Parathyroid adenoma (tissue), 2 donors: ENCODE results near the gene MFSD11.
"Not testable (repeated sequence)": the region's sequence is repeated elsewhere in the genome, so short reads cannot be mapped to it uniquely, and the experiment has no call there.

ENCODE experiments used
- H2AFZ ChIP-seq: fragments of 300-600 bp; sonication (generic); one replicate; pipeline ENCODE4 v1.7.0; 2017; ENCODE audit warnings: antibody characterized with exemption, mild to moderate bottlenecking
- H3K27ac ChIP-seq: fragments of 300-600 bp; sonication (generic); one replicate; pipeline ENCODE4 v1.7.0; 2017
- H3K27me3 ChIP-seq: fragments of 300-600 bp; sonication (generic); one replicate; pipeline ENCODE4 v1.7.0; 2017; ENCODE audit warnings: low read length; ENCODE audit not compliant: control insufficient read depth, insufficient read depth
- H3K36me3 ChIP-seq: fragments of 300-600 bp; sonication (generic); one replicate; pipeline ENCODE4 v1.7.0; 2017; ENCODE audit warnings: low read length; ENCODE audit not compliant: control insufficient read depth, insufficient read depth
- H3K4me1 ChIP-seq: fragments of 300-600 bp; sonication (generic); one replicate; pipeline ENCODE4 v1.7.0; 2017; ENCODE audit warnings: control low read depth
- H3K4me2 ChIP-seq: fragments of 300-600 bp; sonication (generic); one replicate; pipeline ENCODE4 v1.7.0; 2017; ENCODE audit warnings: low read length
- H3K4me3 ChIP-seq: fragments of 300-600 bp; sonication (generic); one replicate; pipeline ENCODE4 v1.7.0; 2017; ENCODE audit warnings: low read depth, low read length
- H3K79me2 ChIP-seq: fragments of 300-600 bp; sonication (generic); one replicate; pipeline ENCODE4 v1.7.0; 2017; ENCODE audit warnings: control low read depth
- H3K9ac ChIP-seq: fragments of 300-600 bp; sonication (generic); one replicate; pipeline ENCODE4 v1.7.0; 2017; ENCODE audit warnings: mild to moderate bottlenecking
- H3K9me3 ChIP-seq: fragments of 300-600 bp; sonication (generic); one replicate; pipeline ENCODE4 v1.7.0; 2017; ENCODE audit warnings: low read length; ENCODE audit not compliant: control insufficient read depth
- TF ChIP-seq, protein P1 (sequence below): fragments of 300-600 bp; sonication (generic); IDR thresholded peaks from one replicate; pipeline ENCODE4 v1.7.0; 2017; ENCODE audit warnings: antibody characterized with exemption, mild to moderate bottlenecking
- donor health status: primary hyperparathyroidism.

The MFSD11 gene

DNA sequence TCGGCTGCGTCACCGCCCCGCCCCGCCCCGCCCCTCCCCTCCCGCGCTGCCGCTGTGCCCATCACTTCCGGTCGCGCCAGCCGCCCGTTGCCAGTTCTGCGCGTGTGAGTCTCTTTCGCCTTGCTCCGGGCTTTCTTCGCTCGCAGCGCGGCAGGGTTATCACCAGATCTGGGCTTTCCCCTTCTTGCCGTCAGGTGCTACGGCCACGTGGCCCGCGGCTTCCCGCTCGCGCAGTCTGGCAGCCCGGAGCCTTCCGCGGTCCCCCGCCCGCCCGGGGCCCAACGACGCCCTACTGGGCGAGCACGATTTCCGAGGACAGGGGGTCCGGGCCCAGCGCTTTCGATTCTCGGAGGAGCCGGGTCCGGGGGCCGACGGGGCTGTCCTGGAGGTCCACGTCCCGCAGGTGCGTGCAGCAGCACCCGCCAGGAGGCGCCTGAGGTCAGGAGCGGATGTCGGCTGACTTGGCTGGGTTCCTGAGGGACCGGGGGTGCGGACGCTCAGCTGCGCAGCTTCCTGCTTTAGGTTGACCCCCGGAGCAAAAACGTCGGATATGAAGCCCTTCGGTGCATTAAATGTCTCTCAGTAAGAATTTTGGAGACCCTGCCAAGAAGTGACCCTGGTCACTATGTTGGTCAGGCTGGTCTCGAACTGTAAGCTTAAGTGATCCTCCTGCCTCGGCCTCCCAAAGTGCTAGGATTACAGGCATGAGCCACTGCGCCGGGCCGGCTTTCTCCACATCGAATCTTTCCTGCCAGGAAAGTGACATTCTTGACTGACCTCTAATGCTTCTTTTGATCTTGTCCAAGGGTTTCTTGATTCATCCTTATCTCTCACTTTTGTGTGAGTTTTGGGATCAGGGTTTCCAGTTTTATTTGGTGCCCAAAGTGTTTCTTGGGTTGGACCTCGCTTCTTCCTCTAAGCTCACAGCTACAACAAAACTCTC, 10.9 kb upstream of the MFSD11 start, which contains the start of gene METTL23:
TSS of gene METTL23 (plus strand) at position 64 of the 943 bp plus-strand sequence. CDS start 2,872 bp downstream, outside the sequence.
- peaks cover 42% of the 10 kb centered on the region for H3K79me2 ChIP-seq
- no peaks in the 10 kb centered on the region for H3K36me3 ChIP-seq
- peak within 1 kb of the TSS; percentile 91 for H3K4me3 ChIP-seq
- H2AFZ ChIP-seq: peak within 1 kb of the TSS; percentile 80
- peak within 1 kb of the TSS; percentile 86 for H3K9ac ChIP-seq
- peak within 1 kb of the TSS; percentile 87 for H3K27ac ChIP-seq
- no peaks in the 10 kb centered on the region for H3K27me3 ChIP-seq
- TF ChIP-seq, protein P1, sequence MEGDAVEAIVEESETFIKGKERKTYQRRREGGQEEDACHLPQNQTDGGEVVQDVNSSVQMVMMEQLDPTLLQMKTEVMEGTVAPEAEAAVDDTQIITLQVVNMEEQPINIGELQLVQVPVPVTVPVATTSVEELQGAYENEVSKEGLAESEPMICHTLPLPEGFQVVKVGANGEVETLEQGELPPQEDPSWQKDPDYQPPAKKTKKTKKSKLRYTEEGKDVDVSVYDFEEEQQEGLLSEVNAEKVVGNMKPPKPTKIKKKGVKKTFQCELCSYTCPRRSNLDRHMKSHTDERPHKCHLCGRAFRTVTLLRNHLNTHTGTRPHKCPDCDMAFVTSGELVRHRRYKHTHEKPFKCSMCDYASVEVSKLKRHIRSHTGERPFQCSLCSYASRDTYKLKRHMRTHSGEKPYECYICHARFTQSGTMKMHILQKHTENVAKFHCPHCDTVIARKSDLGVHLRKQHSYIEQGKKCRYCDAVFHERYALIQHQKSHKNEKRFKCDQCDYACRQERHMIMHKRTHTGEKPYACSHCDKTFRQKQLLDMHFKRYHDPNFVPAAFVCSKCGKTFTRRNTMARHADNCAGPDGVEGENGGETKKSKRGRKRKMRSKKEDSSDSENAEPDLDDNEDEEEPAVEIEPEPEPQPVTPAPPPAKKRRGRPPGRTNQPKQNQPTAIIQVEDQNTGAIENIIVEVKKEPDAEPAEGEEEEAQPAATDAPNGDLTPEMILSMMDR: peak; percentile 87
- H3K9me3 ChIP-seq: no peaks in the 10 kb centered on the region
- peak within 1 kb of the TSS; percentile 94 for H3K4me2 ChIP-seq
- peaks cover 11% of the 10 kb centered on the region for H3K4me1 ChIP-seq

DNA sequence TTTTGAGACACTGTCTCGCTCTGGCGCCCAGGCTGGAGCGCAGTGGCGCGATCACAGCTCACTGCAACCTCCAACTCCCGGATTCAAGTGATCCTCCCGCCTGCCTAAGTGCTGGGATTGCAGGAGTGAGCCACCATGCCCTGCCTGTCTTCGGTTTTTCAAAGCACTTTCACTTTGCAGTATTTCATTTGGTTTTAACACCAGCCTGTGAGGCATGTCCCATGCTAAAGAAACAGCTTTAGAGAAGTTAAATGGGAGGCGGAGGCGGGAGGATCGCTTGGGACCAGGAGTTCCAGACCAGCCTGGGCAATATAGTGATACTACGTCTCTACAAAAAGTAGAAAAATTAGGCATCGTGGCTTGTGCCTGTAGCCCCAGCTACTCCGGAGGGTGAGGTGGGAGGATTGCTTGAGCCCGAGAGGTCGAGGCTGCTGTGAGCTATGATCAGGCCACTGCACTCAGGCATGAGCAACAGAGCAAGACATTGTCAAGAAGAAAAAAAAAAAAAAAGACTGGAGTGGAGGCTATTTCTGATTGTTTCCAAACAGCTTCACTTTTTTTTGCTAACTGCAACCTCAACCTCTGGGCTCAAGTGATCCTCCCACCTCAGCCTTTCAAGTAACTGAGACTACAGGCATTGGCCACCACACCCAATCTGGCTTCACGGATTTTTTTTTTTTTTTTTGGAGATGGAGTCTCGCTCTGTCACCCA, 10.0 kb upstream of the MFSD11 start:
- Histone ChIP-seq H3K36me3 (no peaks in the 10 kb centered on the region), H3K4me1 (peaks cover 11% of the 10 kb centered on the region), H3K9me3 (no peaks in the 10 kb centered on the region), H2AFZ (peak overlapping the region; percentile 71), H3K4me3 (peak overlapping the region; percentile 91), H3K4me2 (peak overlapping the region; percentile 94), H3K79me2 (peaks cover 38% of the 10 kb centered on the region), H3K9ac (no peak overlapping the region), H3K27ac (peak overlapping the region; percentile 87), H3K27me3 (no peaks in the 10 kb centered on the region)
- TF ChIP-seq, protein P1: no peak

DNA sequence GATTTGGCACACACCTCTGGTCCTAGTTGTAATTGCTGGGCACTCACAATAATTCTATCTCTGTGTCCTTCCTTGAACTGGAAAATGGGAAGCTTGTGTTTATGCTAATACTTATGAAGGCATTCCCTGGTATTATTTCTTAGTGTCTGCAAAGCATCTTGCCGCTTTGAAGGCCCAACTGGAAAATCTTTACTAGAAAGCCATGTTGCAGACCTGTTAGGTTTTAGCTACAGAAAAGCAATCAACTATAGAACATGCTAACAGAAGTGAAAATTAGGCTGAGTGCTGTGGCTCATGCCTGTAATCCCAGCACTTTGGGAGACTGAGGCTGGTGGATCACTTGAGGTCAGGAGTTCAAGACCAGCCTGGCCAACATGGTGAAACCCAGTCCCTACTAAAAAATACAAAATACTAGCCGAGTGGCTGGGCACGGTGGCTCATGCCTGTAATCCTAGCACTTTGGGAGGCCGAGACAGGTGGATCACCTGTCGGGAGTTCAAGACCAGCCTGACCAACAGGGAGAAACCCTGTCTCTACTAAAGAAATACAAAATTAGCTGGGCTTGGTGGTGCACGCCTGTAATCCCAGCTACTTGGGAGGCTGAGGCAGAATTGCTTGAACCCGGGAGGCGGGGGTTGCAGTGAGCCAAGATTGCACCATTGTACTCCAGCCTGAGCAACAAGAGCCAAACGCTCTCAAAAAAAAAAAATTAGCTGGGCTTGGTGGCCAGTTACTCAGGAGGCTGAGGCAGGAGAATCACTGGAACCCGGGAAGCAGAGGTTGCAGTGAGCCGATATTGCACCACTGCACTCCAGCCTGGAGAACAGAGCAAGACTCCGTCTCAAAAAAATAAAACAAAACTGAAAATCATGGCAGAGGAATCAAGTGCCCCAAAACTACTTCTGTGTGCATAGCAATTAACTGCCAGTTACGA, 5.9 kb upstream of the MFSD11 start:
- not testable (repeated sequence) for H3K36me3 ChIP-seq, H3K27ac ChIP-seq
- peaks cover 10% of the 10 kb centered on the region for H3K4me1 ChIP-seq

DNA sequence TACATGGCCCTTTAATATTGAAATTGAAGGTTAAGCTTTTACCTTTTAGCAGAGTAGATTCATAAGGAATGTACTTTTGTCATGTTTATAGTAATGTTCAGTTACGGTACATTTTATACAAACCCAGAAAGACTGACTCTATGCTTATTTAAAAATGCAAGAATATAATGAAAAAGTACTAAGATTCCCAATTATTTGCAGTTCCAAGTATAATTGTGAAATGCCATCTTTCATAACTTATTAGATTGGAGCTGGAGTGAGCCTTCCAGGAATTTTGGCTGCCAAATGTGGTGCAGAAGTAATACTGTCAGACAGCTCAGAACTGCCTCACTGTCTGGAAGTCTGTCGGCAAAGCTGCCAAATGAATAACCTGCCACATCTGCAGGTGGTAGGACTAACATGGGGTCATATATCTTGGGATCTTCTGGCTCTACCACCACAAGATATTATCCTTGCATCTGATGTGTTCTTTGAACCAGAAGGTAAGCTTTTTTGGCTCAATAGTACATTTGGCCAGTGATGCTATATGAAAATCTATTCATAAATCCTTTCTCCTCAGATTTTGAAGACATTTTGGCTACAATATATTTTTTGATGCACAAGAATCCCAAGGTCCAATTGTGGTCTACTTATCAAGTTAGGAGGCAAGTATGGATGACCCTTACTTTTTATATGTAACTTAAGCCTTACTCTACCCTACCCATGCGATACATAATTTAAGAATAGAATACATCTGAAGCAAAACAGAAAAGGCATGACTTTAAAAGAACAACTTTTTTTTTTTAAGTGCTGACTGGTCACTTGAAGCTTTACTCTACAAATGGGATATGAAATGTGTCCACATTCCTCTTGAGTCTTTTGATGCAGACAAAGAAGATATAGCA, 4.9 kb upstream of the MFSD11 start:
- H3K27me3 ChIP-seq: no peaks in the 10 kb centered on the region
- H3K9me3 ChIP-seq: no peaks in the 10 kb centered on the region
- peaks cover 10% of the 10 kb centered on the region for H3K79me2 ChIP-seq
- TF ChIP-seq, protein P1: no peak
- H2AFZ ChIP-seq: no peak overlapping the region
- H3K4me3 ChIP-seq: no peak overlapping the region
- H3K4me2 ChIP-seq: no peak overlapping the region
- no peak overlapping the region for H3K9ac ChIP-seq
- H3K36me3 ChIP-seq: no peaks in the 10 kb centered on the region
- peak overlapping the region; percentile 9 for H3K27ac ChIP-seq
- H3K4me1 ChIP-seq: peaks cover 6% of the 10 kb centered on the region

More for the DNA sequence above, 5.9 kb upstream of the MFSD11 start:
- H3K9me3 ChIP-seq, H3K27me3 ChIP-seq, H2AFZ ChIP-seq, H3K4me3 ChIP-seq, H3K9ac ChIP-seq, H3K4me2 ChIP-seq: not testable (repeated sequence)
- H3K79me2 ChIP-seq: peaks cover 16% of the 10 kb centered on the region
